ENCODE measurements around the gene DAG1.

Gene DAG1

DNA sequence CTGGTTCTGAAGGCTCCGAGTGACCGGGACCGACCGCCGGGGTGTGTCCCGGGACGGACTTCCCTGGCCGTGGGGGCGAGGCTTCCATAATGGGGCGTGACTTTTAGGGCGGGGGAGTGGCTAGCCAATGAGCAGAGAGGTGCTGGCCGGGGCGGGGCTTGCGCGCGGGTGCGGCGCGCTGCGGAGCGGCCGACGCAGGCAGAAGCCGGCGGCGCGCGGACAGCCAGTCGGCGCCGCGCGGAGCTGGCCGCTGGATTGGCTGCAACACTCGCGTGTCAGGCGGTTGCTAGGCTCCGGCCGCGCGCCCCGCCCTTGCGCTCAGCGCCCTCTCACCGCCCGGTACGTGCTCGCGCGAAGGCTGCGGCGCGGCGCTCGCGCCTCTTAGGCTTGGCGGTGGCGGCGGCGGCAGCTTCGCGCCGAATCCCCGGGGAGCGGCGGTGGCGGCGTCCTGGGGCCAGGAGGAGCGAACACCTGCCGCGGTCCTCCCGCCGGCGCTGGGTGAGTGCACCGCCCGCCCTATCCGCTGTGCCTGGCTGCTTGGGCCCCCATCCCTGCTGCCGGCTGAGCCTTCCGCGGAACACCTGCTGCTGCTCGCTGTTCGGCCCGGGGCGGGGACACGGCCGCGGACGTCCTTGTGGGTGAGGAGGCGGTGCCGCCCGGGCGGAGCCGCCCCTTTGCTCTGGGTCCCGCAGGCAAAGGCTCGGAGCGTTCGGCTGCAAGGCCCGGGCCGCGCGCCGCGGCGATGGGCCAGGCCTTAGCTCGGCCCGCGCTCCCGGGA is at the start of gene DAG1:
DAG1 (plus strand) TSS at position 332 of the 778 bp plus-strand sequence. CDS start 40,268 bp downstream, outside the sequence.
- Histone ChIP-seq H3K9me3 (ENCODE audit: severe bottlenecking) (no peaks in the 10 kb centered on the region), H3K4me3 (ENCODE audit: severe bottlenecking) (peak within 1 kb of the TSS; percentile 73), H3K27ac (ENCODE audit: poor library complexity, severe bottlenecking) (peak within 1 kb of the TSS; percentile 91), H3K4me1 (ENCODE audit: insufficient read depth, poor library complexity, severe bottlenecking) (peaks cover 6% of the 10 kb centered on the region), H3K27me3 (ENCODE audit: insufficient read depth, poor library complexity, severe bottlenecking) (no peaks in the 10 kb centered on the region), H3K36me3 (ENCODE audit: low read depth) (no peaks in the 10 kb centered on the region)
- ATAC-seq (ENCODE audit: low read depth) = peak; percentile 85
- no peak for TF ChIP-seq CTCF (IDR thresholded peaks at IDR 0.05; ENCODE audit: poor library complexity, severe bottlenecking)
- peak; percentile 95 for DNase-seq (ENCODE audit: low spot score)

DNA sequence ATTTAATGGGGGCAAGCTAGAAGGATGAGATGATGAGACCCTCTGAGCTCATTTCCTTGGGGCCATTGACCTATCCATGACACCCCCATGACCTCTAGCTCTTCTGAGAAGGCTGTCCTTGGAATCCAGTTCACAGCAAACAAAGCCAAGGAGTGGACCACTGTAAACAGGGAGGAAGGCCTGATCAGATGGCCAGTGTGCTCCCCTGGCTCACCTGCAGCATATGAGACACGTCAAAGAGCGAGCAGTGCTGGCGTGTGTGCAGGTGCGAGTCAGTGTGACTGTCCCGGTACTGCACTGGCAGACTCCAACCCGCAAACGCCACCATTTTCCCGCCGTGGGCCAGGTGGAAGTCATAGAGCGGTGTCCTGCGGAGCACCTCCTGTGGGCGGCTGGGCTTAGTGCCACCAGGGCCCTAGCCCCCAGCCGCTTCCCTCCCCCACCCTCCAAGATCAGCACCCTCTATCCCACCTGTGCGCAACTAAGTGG is 48.1 kb upstream of the DAG1 start:
- DNase-seq (ENCODE audit: low spot score) = no peak
- no peak for ATAC-seq (ENCODE audit: low read depth)
- Histone ChIP-seq H3K36me3 (ENCODE audit: low read depth) (no peaks in the 10 kb centered on the region; the same call in 1 of the 2 replicates), H3K4me1 (ENCODE audit: insufficient read depth, poor library complexity, severe bottlenecking) (peaks cover 4% of the 10 kb centered on the region), H3K9me3 (ENCODE audit: severe bottlenecking) (no peaks in the 10 kb centered on the region), H3K27me3 (ENCODE audit: insufficient read depth, poor library complexity, severe bottlenecking) (no peaks in the 10 kb centered on the region), H3K27ac (ENCODE audit: poor library complexity, severe bottlenecking) (peak overlapping the region; percentile 63), H3K4me3 (ENCODE audit: severe bottlenecking) (no peak overlapping the region)
- no peak for TF ChIP-seq CTCF (IDR thresholded peaks at IDR 0.05; ENCODE audit: poor library complexity, severe bottlenecking)

- Histone ChIP-seq H3K36me3 (ENCODE audit: low read depth) (no peaks in the 10 kb centered on the region; the same call in 1 of the 2 replicates), H3K4me1 (ENCODE audit: insufficient read depth, poor library complexity, severe bottlenecking) (peaks cover 4% of the 10 kb centered on the region), H3K4me3 (ENCODE audit: severe bottlenecking) (no peak within 1 kb of the TSS)
Measured at GRCh38 chr3:49422379-49423248, 47.5 kb upstream of the DAG1 start, which contains the start of gene AMT. Gene AMT (minus strand): TSS chr3:49422473. CDS start chr3:49422450, 23 bp downstream.

GRCh38 chr3:49424816-49425215 is 45.3 kb upstream of the DAG1 start:
- no peak for TF ChIP-seq CTCF (IDR thresholded peaks at IDR 0.05; ENCODE audit: poor library complexity, severe bottlenecking)
- DNase-seq (ENCODE audit: low spot score) = no peak
- H3K4me3 ChIP-seq (ENCODE audit: severe bottlenecking) = no peak overlapping the region
- H3K27ac ChIP-seq (ENCODE audit: poor library complexity, severe bottlenecking) = no peak overlapping the region
- peaks cover 4% of the 10 kb centered on the region for H3K4me1 ChIP-seq (ENCODE audit: insufficient read depth, poor library complexity, severe bottlenecking)
- no peaks in the 10 kb centered on the region for H3K9me3 ChIP-seq (ENCODE audit: severe bottlenecking)
- no peaks in the 10 kb centered on the region for H3K27me3 ChIP-seq (ENCODE audit: insufficient read depth, poor library complexity, severe bottlenecking)
- no peak for ATAC-seq (ENCODE audit: low read depth)
- no peaks in the 10 kb centered on the region; the same call in 1 of the 2 replicates for H3K36me3 ChIP-seq (ENCODE audit: low read depth)

More at GRCh38 chr3:49422379-49423248, 47.5 kb upstream of the DAG1 start, which contains the start of gene AMT:
- ATAC-seq (ENCODE audit: low read depth) = no peak
- no peaks in the 10 kb centered on the region for H3K9me3 ChIP-seq (ENCODE audit: severe bottlenecking)
- no peak for DNase-seq (ENCODE audit: low spot score)
- H3K27ac ChIP-seq (ENCODE audit: poor library complexity, severe bottlenecking) = peak within 1 kb of the TSS; percentile 63
- no peak for TF ChIP-seq CTCF (IDR thresholded peaks at IDR 0.05; ENCODE audit: poor library complexity, severe bottlenecking)
- H3K27me3 ChIP-seq (ENCODE audit: insufficient read depth, poor library complexity, severe bottlenecking) = no peaks in the 10 kb centered on the region
